Measurements from ENCODE around the gene MVD.

The MVD gene

DNA sequence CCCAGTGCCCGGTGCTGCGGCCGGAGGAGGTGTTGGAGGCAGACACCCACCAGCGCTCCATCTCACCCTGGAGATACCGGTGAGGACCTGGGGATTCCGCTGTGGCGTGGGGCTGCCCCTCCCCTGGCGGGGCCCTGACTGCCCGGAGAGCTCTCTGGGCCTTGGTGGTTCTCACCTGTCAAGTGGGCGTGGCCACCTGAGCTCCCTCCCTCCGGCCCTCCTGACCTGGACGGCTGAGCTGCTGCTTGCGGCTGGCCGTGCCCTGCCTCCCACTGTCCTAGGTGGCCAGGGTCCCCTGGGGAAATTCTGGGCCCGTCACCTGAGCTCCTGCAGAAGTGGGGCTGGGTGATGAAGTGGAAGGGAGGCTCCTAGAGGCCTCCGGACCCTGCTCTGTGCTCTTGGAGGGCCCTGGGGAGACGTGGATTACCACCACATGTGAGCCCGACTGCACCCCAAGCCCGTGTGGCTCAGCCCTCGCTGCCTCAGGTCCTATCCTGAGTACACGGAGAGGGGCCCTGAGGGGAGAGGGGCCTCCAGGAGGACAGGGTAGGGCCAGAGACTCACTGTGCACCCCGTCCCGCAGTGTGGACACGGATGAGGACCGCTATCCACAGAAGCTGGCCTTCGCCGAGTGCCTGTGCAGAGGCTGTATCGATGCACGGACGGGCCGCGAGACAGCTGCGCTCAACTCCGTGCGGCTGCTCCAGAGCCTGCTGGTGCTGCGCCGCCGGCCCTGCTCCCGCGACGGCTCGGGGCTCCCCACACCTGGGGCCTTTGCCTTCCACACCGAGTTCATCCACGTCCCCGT, 23.5 kb downstream of the MVD start:
- DNase-seq, result no peak

DNA sequence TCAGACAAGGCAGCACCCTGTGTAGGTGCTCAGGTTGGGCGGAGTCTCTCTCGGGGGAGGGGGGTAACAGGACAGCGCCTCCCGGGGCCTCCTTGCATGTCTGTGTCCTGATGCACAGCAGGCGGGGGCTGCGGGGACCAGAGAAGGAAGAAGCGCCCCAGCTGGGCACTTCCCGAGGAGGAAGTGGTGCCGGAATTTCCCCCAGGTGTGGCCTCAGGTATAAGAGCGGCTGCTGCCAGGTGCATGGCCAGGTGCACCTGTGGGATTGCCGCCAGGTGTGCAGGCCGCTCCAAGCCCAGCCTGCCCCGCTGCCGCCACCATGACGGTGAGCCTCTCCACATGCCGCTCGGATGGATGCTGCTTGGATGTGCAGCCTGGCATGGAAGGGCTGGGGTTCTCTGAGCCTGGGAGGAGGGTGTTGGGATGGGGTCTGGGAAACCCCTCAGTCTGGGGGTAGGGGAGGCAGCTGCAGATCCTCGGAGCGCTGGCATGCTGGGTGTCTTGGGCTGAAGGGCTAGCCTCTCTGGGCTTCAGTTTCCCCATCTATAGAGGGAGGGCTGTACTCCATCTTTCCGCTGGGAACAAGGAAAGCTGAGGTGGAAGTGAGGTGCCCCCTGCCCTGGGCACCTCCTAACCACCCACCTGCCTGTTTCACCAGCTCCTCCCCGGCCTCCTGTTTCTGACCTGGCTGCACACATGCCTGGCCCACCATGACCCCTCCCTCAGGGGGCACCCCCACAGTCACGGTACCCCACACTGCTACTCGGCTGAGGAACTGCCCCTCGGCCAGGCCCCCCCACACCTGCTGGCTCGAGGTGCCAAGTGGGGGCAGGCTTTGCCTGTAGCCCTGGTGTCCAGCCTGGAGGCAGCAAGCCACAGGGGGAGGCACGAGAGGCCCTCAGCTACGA, 24.3 kb downstream of the MVD start, which contains the start of gene IL17C:
IL17C (plus strand) TSS at position 250 of the 908 bp plus-strand sequence; CDS start at position 320, 70 bp downstream.
- DNase-seq, result peak; percentile 68

DNA sequence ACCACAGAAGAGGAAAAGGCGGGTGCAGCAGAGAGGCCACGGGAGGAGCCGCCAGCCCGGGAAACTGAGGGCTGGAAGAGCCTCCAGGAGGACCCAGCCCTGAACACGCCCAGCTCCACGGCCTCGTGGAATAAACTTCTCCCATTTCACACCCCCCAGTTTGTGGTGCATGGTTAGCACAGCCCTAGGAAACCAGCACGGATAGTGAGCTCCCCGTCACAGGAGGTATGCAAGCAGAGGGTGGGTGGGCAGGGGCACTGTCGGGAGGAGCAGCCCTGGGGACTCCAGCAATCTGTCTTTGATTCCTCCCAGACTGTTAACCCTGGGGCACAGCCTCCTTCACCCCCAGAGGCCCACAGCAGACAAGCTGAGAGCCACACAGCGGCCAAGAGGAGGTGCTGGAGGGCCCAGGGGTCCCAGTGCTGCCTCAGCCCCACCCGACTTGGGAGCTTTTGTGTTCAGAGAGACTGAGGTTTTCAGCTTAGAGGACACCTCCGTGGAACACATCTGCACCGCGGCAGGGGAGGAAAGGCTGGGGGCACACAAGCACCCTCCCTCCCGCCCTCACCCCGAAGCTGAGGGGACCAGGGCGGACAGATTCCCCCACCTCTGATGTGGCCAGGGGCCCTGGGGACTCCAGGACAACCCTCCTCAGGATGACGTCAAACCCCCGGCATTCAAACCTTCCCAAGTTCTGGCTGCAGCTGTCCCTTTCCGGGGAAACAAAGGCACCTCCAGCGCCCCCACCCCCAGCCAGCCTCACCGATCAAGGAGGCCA, 26.2 kb downstream of the MVD start:
- DNase-seq, result no peak

DNA sequence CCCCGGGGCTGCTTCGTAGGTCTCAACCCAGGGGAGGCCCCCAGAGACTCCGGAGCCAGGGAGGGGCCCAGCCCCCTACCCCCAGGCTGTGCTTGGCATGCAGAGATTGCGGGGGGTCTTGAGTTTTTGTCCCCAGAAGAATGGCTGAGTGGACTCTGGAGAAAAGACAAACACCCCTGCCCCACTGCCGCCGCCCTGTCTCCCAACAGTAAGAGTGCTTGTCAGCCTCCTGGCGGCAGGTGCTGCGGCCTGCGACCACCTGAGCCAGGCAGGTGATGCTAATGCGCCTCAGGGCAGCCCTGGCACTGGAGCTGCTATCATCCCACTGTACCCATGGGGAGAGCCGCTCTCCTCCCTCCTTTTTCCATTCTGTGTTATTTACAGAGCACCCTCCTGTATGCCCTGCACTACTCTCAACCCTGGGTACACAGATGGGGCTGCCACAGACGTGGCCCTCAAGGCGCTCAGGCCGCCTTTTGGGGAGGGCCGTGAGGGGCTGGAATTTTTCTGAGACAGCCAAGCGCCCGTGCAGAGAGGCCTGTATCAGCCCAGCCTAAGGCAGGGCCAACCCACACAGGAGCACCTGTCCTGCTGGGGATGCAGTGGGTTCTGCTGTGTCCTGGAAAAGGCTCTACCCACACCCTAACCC, 27.1 kb downstream of the MVD start:
- DNase-seq, result peak; percentile 22

DNA sequence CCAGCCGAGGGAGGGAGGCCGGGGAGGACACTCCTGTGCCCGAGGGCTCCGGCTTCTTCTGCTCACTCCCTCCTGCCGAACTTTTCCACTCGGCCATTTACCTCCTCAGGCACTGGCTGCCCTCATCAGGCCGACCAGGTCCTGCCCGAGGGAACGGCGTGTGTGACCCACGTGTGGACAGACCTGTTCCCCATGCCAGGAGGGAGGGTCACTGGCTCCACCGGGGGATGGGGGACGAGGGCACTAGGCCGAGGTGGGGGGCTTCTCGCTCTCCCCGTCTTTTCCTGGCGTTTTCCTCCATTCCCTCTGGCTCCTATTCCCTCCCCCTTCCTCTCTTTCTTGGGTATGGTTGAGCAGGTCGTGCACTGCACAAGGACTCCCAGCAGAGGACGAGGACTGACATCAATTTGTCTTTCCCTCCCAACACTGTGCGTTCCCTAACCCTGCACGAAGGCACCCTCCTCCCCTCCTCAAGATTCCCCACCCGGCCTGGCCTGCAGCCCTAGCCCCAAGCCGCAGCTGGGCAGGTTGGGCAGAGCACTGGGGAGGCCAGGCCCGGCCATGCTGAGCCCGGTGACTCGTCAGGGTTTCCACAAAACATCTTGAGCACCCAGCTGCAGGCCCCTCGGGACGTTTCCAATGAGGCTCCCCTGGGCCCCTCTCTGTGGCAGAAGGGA, 27.8 kb downstream of the MVD start:
- no peak for DNase-seq

DNA sequence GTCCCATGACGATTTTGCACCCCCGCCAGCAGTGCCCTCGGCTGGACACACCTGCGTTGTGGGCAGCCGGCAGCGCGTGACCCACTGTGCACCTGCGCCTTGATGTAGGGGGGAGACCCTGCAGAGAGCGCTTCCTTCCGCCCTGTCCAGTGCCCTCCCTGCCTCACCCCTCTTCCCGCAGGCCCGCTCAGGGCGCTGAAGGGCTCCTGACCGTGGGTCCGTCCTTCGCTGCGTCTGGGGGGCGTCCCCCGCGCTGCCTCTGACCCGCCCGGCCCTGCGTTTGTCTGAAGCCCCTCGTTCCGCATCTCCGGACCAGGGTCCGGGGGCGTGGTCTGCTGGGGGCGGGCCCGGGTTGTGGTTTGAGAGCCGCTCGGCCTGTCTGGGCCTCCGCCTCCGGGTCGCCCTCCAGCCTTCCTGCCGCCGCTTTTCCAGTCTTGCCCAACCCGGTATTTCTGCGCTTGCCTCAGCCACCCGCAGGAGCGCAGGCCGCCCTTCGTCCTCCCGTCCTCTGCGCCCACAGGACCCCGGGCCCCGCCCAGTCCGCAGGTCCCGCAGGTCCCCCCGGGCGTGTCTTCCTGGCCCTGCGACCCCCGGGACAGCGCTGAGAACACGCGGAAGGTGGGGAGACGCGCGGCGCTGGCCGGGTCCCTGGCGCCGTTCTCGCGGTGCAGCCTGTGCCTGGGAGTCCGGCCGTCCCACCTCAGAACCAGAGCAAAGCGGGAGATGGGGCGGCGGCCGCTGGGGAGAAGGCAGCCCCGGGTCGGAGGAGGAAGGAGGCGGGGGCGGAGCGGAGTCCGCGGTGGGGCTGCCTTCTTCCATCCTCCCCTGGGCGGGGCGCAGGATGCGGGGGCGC, 28.5 kb downstream of the MVD start:
- no peak for DNase-seq

DNA sequence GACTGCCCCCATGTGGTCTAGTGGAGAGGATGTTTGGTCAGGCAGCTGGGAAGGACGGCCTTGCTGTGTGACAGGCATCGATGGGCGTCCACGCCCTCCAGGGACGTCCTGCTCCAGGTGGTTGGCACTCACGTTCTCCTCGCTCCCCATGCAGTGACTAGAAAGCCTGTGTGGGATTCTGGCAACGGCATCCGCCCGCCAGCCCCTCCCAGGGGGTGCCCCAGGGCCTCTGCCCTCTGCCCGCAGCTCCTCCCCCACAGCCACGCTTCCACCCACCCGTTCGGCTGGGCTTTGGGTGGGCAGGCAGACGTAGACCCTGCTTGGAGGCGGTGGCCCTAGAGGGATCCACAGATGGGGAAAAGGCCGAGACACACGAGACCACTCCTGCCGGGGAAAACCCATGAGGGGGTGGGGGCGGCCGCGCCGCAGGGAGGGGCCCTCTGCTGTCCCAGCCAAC, 29.2 kb downstream of the MVD start:
- DNase-seq, result no peak

DNA sequence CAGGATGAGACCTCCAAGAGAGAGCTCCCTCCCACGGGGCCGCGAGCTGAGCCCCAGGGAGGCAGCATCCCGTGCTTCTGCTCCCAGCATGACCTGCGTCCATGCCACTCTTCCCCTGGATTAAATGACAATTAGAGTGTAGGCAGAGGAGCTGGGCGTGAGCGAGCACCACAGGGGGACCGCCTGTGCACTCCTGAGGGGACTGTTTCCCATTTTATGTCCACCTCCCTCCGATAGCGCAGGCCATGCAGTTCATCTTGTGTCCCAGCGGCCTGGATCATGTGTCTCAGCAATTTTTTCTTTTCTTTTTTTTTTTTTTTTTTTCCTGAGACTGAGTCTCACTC, 30.3 kb downstream of the MVD start:
- no peak for DNase-seq

DNA sequence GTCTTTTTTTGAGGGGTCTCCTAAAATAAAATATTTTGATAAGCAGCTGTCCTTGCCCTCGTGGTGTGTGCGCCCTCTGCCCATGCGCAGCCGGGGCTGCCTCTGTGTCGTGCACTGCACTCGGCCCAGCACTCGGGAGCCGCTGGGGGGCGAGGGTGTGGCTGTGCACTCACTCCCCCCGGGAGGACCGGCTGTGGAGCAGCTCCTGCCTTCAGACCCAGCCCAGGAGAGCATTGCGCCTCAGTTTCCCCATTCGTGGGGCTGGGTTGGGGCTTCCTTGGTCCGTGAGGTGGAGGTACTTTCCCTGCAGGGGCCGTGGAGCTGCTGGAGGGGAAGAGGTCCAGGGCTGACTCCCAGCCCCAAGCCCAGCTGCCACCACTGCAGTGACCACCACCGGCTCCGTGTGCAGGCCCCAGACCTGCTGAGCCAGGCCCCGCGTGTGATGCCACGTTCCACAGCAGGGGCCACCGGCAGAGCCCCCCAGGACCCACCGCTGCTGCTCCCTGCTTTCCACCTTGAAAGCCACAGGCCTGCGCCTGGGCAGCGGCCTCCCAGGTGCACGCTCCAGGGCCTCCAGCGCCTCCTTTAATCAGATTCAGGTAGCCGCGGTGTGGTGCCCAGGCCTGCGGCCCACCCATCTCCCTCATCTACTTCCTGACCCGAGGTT, 30.8 kb downstream of the MVD start:
- DNase-seq, result no peak

DNA sequence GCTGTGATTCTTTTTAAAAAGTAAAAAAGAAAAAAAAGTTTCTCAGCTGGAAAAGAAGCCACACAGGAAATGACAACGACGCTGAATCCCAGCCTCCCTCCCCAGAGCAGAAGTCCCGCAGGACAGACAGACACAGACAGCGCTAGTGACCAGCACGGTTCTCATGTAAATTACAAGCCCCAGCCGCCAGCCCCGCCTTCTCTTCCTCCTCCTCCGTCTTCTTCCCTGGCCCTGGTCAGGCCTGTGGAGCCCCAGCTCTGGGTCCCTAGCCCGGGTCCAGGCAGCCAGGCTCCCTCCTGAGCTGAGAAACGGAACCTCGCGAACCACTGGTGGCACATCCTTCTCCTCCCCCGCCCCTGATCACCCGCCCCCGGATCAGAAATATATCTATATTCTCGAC, 31.5 kb downstream of the MVD start:
- DNase-seq, result no peak

DNA sequence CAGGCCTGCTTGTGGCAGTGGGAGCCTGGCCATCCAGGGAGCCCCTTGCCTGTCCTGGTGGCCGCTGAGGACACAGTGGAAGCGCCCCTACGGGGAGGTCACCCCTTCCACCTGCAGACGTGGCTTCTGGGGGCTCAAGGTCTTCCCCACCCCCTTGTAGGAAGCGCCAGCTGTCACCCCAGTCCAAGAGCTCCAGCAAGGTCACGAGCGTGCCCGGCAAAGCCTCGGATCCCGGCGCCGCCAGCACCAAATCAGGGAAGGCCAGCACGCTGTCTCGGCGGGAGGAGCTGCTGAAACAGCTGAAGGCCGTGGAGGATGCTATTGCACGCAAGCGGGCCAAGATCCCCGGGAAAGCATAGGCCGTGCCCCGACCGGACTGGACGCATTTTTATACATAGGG, 31.9 kb downstream of the MVD start:
- DNase-seq, result no peak

DNA sequence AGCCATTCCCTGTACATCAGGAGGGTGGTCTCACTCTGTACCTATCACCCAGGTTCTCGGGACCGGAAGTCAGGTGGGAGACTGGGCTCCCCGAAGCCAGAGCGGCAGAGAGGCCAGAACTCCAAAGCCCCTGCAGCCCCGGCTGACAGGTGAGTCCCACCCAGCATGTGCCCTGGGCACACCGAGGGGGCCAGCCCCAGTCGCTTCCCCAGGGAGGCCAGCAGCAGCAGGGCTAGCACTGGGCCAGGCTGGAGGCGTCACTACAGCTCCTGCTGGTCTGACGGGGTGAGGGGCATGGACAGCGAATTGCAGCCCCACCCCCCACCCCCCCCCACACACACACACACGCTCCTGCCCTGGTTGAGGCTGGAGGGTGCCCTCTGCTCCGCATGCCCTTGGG, 32.5 kb downstream of the MVD start:
- no peak for DNase-seq

DNA sequence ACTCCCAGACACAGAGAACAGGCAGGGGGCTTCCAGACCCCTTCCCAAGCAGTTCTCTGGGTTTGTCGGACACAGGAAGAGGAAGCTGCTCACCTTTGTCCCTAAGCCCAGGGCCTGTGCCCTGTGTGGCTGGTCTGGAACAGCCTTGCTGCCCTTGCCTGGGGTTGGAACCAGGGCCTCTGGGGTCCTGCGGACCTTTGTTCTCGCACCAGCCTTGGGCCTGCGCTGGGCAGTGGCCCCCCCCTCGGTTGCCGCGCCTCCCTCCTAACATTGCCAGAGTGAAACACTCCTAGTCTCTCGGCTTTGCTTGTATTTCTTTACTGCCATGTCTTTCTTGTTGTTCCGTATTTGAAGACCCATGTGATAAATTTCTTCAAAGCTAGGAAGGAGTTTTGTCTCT, 33.1 kb downstream of the MVD start:
- DNase-seq, result no peak

DNA sequence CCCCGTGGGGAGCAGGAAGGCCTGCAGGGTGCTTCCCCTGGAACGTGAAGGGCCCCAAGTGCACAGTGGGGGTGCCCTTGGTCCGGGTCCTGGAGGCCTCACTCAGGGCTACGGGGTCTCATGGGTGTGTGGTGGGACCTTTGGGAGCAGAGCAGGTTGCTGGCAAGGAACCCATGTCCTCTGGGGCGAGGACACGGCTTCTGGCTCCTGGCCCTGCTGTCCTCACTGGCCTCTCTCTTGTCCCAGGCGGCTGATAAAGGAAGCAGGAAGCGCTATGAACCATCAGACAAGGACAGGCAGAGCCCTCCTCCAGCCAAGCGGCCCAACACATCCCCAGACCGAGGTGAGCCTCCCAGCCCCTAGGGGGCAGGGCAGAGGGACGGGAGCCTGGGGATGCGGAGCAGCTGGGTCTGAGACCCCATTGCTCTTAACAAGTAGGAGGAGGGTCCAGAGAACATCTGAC, 34.3 kb downstream of the MVD start:
- DNase-seq, result no peak

DNA sequence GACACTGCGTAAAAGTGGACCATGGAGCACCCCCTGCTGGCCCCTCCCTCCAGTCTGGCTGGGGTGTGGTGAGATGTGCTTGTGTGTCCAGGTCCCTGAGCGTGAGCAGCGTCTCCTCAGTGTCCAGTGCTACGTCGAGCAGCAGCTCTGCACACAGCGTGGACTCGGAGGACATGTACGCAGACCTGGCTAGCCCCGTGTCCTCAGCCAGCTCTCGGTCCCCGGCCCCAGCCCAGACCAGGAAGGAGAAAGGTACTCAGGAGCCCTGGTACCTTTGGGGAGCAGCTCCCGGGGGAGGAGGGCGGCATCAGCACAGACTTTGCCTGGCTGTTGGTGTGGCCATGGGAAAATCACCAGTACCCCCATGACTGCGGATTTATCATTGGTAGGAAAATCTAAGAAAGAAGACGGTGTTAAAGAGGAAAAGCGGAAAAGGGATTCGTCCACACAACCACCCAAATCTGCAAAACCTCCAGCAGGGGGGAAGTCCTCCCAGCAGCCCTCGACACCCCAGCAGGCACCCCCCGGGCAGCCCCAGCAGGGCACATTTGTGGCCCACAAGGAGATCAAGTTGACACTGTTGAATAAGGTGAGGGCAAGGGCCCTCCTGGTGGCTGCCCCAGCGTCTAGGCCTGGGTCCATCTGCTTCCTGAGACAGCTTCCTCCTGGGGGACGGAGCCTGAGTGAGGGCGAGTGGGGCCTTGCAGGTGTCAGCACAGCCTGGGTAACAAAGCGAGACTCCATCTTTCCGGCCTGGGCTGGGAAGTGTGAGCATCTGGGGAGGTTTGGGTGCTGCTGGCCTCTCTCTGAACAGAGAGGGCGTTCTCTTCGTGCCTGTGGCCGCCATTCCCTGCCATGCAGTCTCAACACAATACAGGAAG, 35.1 kb downstream of the MVD start:
- DNase-seq, result no peak

DNA sequence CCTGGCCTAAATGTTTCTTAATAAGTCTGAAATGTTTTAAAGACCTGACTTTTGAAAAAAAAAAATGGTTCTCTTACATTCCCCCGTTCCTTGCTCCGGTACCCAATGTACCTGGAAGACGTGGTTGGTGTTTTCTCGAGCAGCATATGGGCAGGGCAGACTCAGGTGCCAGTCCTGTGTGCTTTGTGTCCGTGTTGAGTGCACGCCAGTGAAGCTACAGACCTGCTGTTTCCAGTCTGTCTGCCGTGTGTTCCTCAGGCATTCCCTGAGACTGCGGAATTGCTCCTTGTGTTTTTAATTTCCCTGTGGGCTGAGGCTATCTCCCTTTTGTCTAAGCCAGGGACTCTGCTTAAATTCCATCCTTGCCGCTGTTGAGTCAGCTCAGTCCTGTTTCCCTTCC, 36.2 kb downstream of the MVD start:
- no peak for DNase-seq

DNA sequence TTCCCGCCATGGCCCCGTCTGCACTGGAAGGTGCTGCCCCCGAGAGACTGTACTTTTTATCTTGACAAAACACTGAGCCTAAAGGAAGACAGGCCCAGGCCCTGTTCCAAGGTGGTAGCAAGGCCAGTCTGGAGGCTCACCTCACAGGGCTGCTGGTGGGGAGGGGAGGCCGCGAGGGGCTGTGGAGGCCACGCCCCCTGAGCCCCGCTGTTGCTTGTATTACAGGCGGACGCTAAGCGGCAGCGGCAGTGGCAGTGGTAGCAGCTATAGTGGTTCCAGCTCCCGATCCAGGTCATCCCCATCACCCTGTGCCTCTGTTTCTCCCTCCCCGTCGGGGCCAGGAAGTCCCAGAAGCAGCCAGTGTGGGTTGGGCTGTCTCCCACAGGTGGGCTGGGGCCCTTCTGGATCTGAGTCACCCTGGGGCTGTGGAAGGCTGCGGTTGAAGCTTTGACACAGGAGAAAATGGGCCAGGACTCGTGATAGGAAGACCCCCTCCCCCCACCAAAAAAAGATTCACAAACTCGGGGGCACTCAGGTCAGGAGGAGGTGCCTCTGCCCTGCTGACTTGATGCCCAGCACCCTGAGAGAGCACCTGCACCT, 37.8 kb downstream of the MVD start:
- no peak for DNase-seq

DNA sequence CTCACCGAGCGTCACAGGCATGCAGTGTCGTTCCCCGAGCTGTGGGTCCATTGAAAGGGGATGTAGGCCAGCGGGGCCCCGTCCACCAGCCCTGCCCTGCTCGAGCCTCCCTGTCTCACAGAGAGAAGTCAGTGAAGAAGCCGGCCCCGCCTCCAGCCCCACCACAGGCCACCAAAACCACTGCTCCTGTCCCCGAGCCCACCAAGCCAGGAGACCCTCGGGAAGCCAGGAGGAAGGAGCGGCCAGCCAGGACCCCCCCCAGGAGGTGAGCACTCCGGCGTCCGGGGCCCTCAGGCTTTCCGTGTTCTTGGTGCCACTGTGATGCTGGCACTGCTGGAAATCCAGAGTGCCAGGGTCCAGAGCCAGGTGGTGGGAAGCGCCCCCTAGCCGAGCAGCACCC, 38.4 kb downstream of the MVD start:
- no peak for DNase-seq

DNA sequence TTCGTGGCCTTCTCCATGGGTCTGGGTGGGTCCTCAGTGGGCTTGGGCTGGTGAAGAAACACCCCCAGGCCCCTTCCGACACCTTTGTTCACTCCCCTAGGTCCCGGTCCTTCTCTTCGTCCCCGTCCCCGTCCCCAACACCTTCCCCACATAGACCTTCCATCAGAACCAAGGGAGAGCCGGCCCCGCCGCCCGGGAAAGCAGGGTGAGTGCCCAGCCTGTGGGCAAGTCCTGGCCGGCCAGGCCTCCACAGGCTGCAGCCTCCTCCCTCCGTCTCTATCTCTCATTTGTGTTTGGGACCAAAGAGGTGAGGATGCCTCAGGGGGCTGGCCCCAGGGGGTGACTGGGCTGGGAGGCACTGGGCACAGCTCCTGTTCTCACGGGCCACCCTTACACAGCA, 39.0 kb downstream of the MVD start:
- DNase-seq, result no peak

Measured in DMS79 treated with DMSO at 0.1 percent for 48 hours (cell line).